GM19463 (cell line): Measurements from ENCODE around the gene LNPEP.

Experiments used
- ATAC-seq: cut with Tn5 transposase; IDR thresholded peaks from one replicate; pipeline ENCODE4 v1.9.1; 2021; ENCODE audit warnings: mild to moderate bottlenecking, moderate library complexity; ENCODE audit not compliant: unreplicated experiment

The LNPEP gene

DNA sequence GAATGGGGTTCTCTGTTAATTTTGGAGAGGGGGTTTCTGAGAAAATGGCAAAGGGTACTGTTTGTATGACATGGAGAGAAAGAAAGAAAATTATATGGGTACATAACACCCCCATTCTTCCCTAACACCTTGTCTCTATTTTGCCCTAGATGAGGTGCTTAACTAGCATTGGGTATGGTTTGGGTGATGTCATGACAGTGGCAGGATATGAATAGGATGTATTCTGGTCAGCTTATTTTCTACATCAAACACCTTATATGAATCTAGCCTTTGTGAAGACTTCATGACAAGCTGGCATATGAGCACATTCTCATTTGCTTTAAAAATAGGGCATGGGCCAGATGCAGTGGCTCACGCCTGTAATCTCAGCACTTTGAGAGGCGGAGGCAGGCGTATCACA is 58.6 kb downstream of the LNPEP start:
- no peak for ATAC-seq

DNA sequence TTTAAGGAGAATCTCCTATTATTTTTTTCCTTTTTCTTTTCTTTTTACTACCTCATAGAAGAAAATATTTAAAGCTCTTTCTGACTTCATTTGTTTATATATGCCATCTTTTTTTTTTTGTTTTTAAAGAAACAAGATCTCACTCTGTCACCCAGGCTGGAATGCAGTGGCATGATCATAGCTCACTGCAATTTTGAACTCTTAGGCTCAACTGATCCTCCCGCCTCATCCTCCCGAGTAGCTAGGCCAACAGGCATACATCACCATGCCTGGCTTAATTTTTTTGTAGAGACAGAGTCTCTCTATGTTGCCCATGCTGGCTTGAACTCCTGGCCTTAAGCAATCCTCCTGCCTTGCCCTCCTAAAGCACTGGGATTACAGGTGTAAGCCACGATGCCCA is 59.5 kb downstream of the LNPEP start:
- no peak for ATAC-seq

DNA sequence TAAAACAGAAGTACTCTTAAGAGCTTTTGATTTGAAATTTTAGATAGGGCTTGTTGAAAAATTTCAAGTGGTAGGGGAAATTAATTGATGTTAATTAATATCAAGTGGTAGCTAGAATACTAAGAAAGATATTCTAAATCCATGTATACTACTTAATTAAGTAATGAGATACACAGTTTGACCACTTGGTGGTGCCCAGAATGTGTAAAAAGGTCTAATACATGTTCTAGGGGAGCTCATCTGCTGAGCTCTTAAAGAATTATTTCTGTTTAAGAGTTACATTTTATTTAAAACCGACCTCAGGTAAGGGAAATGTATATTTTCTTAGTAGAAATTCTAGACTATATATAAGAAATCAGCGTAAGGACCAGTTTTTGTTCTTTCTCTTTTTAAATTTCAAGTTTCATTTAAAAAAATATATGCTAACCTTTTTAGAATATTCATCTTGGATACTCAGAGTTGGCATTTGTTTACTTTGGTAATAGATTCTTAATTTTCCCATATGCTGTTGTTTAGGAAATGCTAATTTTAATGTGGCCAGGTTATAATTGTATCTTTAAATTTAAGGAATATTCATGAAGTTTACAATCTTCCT is 61.5 kb downstream of the LNPEP start:
- ATAC-seq = no peak

DNA sequence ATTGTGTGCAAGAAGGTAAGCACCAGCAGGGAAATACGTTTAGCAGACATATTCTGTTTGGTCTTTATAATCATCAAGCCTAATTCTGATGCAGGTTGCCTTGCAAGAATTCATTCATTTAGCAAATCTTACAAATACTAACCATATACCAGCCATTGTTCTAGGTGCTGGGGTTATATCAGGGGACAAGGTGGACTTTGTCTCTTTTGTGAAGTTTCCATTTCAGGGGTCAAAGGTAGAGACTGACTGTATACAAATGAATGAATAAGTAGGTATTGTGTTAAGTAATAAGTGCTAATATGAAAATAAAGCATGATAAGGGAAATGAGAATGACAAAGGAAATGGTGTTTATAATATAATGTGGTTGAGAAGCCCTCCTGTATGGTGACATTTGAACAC is 64.0 kb downstream of the LNPEP start:
- ATAC-seq = no peak

DNA sequence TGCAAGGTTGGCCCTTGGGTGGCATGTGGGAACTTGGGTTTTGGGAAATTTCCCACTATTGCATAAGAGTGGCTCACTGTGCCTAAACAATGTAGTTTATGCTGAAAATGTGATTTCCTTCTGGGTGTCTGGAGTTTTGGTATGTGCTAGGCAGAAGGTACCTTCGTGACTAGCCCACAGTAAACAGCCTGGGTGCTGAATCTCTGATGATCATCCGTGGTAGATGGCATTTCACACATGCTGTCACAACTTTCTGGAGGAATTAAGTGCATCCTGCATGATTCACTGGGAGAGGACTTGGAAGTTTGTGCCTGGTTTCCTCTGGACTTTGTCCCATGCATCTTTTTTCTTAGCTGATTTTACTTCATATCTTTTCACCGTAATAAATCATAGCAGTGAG is 64.5 kb downstream of the LNPEP start:
- no peak for ATAC-seq

DNA sequence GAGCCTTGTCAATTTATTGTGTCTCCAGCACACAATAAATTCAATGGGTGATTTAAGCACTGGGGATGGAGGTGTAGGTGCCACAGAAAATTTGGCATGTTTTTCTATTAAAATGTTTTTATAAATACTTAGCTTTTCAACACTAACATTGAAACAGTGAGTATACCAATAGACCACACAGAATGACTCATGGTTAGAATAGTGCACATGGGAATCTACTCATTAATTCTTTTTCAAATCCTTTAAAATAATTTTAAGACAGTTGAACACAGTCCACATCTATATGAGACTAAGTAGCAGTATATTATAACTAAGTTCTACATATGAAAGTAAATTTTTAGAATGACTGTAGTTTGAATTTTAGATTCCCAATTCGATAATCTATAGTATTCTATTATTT is 67.1 kb downstream of the LNPEP start:
- ATAC-seq = no peak

DNA sequence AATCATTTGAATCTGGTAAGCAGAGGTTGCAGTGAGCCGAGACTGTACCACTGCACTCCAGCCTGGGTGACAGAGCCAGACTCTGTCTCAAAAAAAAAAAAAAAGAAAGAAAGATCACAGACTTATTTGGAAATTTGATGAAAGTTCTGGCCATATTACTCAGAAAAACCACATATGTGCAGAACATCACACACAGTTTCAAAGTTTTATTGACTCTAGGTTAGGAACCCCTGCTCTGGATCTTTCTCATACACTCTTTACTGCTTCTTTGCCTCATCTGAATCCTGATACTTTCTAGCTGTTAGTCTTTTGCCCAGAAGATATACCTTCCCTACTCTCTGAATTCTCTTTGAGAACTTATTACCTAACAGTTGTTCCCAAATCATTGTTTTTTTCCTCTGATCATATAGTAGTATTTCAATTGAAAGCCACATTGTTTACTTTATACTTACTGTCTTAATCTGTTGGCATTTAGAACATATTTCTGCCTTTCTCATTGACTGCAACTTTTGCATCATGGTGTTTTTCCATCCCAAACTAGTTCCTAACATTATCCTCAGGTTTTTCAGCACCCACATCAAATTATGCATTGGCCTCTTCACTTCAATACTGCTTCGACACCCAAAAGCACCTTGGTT is 68.7 kb downstream of the LNPEP start:
- no peak for ATAC-seq

DNA sequence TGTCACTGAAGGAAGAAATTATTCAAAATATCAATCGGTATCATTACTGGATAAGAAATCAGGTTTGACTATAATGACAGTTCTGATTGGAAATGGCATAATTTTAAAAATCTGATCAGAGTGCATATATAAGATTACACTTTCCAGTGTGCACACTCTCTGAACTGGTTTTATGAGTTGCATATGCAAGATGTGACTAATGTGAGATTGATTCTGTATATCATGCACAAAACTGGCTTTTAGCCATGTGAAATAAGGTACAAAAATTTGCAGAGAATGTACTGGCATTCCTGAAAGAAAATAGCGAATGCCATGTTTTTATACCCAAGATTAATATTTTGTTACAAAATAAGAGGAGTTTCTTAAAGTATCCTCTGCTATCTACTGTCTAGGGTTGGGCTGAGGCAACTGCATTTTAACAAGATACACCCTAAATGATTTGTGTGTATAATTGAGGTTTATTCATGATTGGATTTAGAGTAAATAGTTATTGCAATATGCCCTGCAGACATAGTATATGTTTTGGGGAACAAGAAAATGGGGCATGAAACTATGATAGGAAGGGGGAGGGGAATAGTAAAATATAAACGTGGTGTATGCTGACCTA is 70.7 kb downstream of the LNPEP start:
- ATAC-seq = no peak

DNA sequence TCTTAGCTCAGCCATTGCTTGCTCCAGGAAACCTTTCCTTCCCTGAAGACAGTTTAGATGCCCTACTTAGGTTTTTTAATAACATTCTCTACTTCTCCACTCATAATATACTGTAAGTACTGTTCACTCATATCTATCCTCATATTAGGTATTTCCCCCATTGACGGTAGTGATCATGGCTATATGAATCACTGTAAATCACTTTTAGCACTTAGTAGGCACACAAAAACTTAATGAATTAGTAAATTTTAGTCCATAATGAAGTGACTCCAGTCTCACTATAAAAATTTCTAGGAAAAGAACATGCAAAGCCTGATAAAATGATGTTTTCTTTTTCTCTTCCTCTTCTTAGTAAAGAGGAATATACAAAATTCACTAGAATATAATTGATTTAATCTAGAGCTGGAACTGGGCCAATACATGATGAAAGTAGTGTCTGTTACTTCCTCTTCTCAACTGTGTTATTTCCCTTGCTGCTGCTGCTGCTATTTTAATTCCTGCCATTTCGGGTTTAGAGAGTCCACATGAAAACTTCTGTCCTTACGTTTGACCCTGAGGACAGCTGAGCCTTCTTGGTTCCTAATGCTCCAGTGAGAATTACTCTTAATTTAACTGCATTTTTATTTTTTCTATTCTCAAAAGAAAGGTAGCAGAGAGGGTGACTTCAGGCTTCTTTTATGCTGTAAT is 73.5 kb downstream of the LNPEP start:
- ATAC-seq = no peak

DNA sequence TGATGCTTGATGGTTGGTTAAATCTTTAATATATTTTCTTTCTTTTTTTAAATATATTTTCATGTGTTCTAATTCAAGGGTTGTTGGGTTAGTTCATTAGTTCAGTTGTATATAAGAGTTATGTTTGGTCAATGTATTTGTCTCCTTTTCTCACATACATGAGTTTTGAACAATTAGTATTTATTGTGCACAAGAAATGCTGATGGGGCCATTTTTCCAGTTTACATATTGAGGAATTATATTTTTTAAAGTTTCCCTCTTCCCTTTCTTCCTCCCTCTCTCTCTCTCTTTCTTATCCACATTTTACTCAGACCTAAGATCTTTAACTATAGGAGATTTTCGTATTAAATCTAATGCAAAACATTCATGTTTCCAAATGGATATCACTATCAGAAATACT is 74.0 kb downstream of the LNPEP start:
- ATAC-seq = no peak

DNA sequence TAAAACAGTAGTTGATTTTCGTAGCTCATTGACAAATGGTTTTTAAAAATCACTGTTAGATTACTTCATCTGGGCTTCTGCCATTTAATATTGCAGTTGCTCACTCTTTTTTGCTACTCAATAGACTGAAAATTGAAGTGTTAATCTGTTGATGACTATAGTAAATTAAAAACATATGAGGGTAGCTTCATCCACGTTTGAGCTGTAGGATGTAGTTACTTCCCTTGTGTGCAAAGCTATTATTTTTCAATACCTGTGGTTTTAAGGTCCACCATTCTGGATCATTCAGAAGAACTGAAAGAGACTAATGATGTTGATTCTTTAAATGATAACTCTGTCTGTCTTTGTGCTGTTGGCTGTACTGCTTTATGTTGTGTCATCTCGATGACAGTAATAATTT is 74.7 kb downstream of the LNPEP start:
- no peak for ATAC-seq

DNA sequence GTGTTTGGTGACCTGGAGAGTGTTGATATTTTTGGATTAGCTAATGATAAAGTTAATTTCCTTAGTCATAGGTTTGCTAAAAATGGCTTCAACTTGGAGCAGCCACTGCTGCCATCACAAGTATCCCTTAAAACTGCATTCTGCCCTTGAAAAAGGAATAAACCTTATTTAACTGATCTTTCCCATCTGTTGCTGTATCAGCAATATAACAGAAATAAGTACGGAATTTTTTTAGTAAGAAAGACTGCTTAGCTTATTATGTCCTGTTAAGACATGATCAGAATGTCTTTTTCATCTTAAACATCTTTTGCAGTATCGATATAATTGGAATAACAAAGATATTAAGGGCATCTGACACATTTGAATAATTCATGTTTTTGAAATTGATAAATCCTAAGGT is 75.7 kb downstream of the LNPEP start:
- no peak for ATAC-seq

DNA sequence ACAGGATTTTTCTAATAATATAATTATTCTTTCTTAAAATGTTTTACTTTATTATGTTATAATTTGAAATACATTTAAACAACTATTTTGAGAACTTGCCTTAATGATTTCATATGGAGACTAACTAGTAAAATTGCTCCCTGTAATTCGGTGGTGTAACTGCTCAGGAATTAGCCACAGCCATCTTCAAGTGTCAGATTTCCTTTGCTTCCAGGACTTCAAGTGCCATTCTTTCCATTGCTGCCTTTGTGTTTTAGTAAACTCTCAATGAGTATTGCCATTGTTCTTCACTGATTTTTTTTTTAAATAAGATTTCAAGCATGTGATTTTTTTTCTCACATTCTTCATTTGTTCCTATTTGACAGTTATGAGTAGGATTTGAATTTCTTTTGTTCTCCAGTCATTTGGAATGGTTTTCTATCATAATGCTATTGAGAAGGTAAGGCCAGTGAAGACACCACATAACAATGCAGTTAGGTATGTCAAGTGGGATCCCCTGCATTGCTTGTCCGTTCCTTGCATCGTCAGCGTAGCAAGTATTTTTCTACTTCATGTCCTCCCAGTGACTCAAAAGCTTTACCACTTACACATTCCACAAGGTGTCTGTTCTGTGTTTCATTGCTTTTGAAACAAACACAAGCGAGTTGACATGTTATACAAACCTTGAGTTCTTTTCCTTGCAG is 83.7 kb downstream of the LNPEP start:
- no peak for ATAC-seq

DNA sequence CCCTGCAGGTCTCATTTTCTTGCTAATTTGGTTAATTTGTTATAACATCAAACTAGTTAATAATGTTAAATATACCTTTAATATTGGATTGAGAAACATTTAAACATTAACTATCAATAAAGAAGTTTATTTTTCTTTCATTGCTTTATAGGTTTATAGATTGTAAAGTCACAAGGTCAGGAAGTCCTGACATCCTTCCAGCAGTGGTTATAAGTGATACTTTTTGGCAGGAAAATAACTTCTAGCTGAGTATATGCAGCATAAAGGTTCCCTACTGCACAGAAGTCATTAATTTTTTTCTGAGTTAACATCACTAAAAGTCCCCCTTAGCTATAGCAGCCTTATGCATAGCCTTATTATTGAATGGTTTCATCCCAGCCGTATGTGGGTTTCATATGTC is 85.5 kb downstream of the LNPEP start:
- ATAC-seq = no peak

DNA sequence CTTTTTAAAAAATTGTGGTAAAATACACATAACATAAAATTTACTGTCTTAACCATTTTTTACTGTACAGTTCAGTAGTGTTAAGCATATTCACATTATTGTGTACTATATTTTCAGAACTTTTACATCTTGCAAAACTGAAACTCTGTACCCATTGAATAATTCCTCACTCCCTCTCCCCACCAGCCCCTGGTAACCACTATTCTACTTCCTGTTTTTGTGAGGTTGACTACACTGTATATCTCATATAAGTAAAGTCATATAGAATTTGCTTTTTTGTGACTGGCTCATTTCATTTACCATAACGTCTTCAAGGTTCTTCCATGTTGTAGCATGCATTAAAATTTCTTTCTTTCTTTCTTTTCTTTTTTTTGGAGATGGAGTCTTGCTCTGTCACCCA is 87.0 kb downstream of the LNPEP start:
- no peak for ATAC-seq

DNA sequence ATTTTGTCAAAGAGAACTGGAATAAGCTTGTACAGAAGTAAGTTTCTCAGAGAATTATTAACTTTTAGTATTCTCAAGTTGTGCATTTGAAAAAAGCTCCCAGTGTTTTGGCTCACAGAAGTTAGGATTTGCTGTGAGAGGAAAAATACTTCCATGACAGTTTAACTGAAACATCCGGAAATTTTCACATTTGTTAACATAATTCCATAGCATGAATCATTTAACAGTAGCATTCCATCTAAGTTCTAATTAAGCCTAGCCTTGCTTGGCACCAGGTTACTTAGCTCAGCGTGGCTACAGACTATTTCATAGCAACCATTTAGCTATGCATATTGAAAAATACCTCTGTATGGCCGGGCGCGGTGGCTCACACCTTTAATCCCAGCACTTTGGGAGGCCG is 90.8 kb downstream of the LNPEP start:
- ATAC-seq = no peak

DNA sequence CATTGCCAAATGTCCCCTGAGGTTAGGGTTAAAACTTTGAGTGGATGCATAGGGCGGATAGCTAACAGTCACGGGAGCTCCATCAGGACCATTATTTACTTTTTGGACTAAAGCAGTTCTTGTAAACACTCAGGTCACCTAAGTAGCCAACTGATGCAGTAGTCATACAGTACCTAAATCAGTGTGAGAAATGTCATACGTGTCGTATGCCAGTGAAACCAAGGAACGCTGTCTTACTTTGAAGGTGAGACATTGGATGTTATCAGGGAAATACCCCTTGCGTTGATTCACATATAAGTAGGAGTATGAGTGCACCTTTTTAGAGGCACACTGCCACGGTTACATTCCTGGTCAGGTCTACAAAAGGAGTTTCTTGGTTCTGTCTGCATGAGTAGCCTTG is 101.9 kb downstream of the LNPEP start:
- ATAC-seq = no peak

DNA sequence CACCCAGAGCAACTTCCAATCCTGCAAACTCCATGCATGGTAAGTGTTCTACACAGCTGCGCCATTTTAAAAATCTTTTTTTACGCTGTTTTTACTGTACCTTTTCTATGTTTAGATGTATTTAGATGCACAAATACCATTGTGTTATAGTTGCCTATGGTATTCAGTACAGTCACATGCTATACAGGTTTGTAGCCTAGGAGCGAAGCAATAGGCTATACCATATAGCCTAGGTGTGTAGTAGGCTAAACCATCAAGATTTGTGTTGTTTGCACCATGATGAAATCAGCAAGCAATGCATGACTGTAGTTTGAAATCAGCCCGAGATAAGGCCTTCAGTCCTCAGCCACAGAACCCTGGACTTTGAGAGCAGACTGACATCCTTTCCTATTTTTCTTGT is 105.4 kb downstream of the LNPEP start:
- no peak for ATAC-seq

DNA sequence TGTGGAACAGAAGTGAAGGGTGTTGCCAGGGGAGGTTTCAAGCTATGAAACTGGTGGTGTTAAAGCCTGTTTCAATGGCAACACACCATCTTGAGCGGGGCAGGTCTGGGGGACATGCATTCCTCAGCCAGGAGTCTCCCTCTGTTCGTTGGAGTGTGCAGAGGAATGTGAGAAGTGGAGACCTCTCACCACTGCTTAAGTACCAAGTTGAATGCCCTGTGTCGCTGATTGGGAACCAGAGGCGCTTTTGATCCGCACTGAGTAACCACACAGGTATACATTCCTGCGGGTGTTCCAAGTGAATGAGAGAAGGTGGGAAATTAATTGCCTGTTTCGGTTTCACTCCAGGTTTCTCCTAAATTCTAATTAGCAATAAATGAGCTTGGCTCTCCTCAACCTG is 107.1 kb downstream of the LNPEP start:
- no peak for ATAC-seq

DNA sequence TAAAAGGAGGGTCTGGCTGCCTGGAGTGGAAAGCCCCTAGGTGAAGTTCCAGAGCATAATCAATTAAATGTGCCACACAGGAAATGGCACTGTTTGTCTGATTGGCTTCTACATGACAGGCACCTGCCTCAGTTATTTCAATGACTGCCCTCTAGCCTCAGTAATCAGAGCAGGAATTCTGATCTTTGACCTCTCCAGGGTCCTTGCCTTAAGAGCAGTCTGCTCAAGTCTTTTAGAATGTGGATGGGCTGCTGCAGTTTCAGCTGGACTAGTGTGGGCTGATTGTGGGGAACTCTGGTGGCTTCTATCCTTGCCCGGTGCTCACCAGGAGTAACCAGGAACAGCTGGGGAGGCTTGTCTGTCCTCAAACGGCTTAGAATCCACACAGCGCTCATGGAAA is 107.6 kb downstream of the LNPEP start:
- no peak for ATAC-seq

DNA sequence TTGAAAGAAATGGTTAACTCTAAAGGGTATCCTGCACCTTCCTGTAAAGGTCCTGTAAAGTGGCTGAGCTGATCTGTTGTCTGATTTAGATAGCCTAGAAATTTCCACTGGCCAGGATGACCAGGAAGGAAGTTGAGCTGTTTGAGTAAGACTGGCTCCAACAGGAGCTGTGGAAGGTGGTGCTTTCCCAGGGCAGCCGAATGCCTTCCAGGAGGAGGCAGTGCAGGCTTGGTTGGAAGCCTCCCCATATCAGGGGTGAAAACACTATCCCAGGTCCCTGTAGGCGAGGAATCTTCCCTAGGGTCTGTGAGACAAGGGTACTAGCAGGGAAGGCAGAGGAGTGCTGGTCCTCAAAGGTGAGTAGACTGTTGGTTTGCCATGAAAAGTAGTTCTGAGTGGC is 108.2 kb downstream of the LNPEP start:
- no peak for ATAC-seq
